NAMALWA (cell line): Measurements from ENCODE around the gene TRMT112.
A peak's percentile ranks its signal among the peaks of the same experiment; 100 is the strongest.
"Not testable (repeated sequence)": the region's sequence is repeated elsewhere in the genome, so short reads cannot be mapped to it uniquely, and the experiment has no call there.

Experiments used
- DNase-seq: peaks from one replicate; pipeline ENCODE4 v3.0.0-alpha.2; 2015; ENCODE audit warnings: low spot score

Gene TRMT112

GRCh38 chr11:64312947-64313346, 4.4 kb downstream of the TRMT112 start:
- no peak for DNase-seq

DNA sequence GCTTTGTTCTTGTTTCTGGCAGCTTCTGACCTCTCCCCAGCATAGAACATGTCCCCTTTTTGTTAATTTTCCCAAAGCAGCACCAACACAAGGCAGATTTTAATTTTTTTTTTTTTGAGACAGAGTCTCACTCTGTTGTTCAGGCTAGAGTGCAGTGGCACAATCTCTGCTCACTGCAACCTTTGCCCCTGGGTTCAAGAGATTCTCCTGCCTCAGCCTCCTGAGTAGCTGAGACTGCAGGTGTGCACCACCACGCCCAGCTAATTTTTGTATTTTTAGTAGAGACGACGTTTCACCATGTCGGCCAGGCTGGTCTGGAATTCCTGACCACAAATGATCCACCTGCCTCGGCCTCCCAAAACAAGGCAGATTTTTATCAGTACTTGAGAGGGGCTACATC, 9.6 kb downstream of the TRMT112 start:
- DNase-seq: not testable (repeated sequence)

- no peak for DNase-seq
These were observed 10.3 kb downstream of the TRMT112 start for GRCh38 chr11:64306876-64307622.

- no peak for DNase-seq
These were observed 10.8 kb downstream of the TRMT112 start for GRCh38 chr11:64306563-64306875.

DNA sequence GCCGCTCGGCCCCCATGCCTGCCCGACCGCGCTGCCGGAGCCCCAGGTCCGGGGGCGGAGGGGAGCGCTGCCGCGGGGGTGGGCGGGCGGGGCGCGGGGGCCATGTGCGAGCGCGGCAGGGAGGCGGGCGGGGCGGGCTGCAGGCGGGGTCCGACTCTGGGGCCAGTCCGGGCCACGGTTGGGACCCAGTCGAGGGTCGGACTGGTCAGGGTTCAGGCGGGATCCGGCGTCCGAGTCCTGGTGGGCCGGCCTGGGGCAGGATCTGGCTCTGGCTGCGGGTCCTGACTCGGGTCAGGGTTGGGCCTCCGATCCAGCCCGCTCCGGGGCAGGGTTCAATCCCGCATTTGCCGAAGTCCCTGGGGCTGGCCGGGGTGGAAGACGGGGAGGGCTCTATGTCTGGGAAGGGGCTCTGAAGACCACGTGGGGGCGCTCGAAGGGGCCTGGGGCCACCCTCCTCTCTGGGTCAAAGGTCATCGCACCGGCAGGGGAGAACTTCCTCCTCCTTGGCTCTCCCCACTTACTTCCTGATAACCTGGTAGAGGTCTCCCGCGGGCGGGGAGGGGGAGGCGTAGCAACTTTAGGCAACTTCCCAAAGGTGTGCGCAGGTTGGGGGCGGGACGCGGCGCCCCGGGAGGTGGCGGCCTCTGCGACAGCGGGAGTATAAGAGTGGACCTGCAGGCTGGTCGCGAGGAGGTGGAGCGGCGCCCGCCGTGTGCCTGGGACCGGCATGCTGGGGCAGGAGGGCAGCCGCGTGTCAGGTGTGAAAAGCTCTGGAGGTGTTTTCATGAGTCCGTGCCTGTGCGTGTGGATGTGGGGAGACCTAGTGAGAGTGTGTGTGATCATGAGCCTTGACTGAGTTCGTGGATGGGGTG, 11.4 kb downstream of the TRMT112 start:
- peak; percentile 81 for DNase-seq

- DNase-seq: peak; percentile 99
These were observed 12.2 kb downstream of the TRMT112 start, which contains the start of gene ESRRA for GRCh38 chr11:64305075-64305690. Gene ESRRA, plus strand, starts transcription at chr11:64305524. Its CDS starts 1,656 bp downstream, at chr11:64307180.

DNA sequence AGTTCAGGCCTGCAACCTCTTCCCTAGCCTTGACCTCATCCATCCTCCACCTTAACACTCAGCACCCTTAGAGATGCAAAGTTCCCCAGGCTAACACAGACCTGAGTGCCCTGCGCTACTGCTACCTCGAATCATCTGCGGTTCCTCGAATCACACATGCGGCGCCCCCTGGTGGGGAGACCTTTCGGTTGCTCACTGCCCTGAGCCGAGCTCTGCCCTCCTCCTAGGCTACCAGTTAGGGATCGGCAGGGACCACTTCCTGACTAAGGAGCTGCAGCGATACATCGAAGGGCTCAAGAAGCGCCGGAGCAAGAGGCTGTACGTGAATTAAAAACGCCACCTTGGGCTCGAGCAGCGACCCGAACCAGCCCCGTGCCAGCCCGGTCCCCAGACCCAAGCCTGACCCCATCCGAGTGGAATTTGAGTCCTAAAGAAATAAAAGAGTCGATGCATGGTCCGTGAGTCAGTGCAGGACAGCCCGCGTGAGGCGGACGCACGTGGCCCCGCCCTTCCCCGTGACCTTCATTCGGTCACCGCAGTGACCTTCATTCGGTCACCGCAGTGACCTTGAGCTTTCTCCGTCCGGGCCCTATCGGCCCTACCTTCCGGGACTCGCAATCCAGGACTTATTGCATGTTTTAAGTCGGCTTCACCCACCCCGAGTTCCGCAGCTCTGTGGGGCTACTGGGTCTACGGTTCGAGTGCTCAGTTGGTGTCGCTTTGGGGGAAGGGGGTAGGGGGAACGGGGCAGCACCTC, 12.9 kb downstream of the TRMT112 start:
- peak; percentile 95 for DNase-seq

GRCh38 chr11:64304032-64304315, 13.4 kb downstream of the TRMT112 start:
- DNase-seq: no peak

GRCh38 chr11:64303109-64304031, 14.0 kb downstream of the TRMT112 start:
- no peak for DNase-seq

DNA sequence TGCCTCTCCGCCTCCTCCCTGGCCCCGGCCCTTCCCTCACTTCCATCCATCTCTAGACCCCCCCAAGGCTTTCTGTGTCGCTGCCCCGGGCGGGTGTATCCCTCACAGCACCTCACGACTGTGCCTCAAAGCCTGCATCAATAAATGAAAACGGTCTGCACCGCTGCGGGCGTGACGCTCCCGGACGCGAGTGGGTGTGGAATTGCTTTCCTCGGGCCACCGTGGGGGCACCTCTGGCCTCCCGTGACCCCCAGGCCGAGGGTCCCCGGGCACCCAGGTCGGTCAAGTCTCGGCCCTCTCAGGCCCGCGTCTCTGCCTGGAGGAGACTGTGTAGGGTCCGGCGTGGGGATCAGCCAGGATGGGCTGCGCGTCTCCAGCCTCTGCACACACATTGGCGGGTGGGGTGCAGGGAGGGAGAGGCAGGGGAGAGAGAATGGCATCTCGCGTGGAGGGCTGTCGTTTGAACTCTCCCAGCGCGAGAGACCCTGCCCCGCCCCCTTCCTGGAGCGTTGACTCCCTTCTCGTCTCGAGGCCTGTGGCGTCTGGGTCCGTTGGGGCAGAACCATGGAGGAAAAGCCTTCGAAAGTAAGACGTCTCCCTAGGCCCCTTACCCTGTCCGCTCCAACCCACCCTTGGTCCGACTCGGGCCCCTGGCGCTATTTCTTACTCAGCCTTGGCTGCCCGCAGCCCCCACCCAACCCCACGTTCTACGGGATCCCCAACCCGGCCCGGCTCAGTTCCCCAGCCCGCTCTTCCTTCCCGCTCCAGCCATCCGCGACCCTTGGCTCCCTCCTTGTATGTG, 17.3 kb downstream of the TRMT112 start, which contains the start of gene CATSPERZ:
Gene CATSPERZ, plus strand, starts transcription at position 512 of the 802 bp plus-strand sequence. Its CDS starts 53 bp downstream, at position 565.
- no peak for DNase-seq

GRCh38 chr11:64298966-64299846, 18.2 kb downstream of the TRMT112 start:
- DNase-seq: no peak

- DNase-seq: no peak
These were observed 19.5 kb downstream of the TRMT112 start for GRCh38 chr11:64297699-64298358.

GRCh38 chr11:64296830-64297698, 20.3 kb downstream of the TRMT112 start:
- no peak for DNase-seq

DNA sequence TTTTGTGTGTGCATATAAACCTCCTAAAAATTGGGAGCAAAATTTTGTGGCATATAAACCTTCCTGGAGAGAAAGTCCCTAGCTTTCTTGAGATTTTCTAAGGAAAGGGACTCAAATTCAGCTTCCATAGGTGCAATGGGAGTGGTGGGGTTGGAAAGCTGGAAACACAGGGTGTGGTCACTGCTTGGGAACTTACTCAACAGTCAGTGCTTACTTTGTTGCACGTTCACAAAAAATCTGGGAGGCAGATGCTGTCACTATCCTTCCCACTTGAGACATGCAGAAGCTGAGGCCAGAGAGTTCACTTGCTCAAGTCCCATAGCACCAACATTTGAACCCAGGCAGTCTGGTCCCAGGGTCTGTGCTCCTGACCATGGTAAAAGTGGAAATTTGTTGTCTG, 21.1 kb downstream of the TRMT112 start:
- no peak for DNase-seq

DNA sequence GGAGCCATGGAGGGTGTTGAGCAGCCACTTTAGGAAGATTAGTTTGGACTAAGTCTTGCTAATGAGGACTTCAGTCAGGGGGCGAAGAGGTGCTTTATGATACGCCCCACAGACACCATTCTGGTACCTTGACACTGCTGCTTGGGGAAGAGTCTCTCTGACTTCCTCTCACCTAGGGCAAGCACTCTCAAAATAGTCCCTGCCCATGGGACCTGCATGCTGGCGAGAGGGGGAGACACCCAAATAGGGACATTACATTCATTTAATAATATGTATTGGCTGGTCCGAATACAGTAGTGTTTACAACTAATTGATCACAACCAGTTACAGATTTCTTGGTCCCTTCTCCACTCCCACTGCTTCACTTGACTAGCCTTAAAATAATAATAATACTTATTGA, 21.6 kb downstream of the TRMT112 start:
- no peak for DNase-seq

- DNase-seq: no peak
These were observed 22.6 kb downstream of the TRMT112 start for GRCh38 chr11:64294774-64295173.

DNA sequence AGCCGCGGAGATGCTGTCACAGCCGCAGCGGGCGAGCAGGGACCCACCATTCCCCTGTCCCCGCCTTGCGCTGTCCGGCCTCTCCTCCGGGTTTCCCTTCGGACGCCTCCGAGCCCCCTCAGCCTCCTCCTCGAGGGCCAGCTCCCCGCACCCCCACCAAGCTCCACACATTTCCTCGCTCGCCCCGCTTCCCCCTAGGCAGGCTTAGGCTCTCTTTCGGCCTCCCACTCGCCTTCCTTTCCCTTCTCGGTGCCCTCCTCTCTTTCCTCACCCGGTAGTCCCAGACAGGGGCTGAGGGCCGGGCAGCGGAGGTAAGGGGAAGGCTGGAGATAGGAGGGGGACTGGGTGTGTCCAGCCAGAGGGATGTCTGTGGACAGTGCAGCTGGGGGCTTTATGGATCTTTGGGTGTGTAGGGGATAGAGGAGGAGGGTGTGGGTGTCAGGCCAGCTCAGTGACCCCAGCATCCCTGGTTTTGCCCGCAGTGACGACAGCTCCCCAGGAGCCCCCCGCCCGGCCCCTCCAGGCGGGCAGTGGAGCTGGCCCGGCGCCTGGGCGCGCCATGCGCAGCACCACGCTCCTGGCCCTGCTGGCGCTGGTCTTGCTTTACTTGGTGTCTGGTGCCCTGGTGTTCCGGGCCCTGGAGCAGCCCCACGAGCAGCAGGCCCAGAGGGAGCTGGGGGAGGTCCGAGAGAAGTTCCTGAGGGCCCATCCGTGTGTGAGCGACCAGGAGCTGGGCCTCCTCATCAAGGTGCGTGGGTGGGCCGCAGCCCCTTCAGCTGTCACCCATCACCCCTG, 24.7 kb downstream of the TRMT112 start:
- DNase-seq: no peak
